GM12875 (cell line): ENCODE data around the gene GDF3.

Source experiments
- H3K4me3 ChIP-seq: one replicate; pipeline ENCODE4 v1.5.1; 2011; ENCODE audit warnings: low read depth, low read length, control low read depth
- TF ChIP-seq, protein P1 (sequence below): IDR thresholded peaks from 2 replicates; pipeline ENCODE4 v1.5.1; 2011; ENCODE audit warnings: low read depth, mild to moderate bottlenecking, control low read depth, inconsistent platforms, low read length, moderate library complexity, borderline replicate concordance; ENCODE audit not compliant: insufficient read depth

The GDF3 gene

GRCh38 chr12:7667125-7667524 is 28.4 kb downstream of the GDF3 start:
- no peak overlapping the region for H3K4me3 ChIP-seq
- TF ChIP-seq, protein P1, sequence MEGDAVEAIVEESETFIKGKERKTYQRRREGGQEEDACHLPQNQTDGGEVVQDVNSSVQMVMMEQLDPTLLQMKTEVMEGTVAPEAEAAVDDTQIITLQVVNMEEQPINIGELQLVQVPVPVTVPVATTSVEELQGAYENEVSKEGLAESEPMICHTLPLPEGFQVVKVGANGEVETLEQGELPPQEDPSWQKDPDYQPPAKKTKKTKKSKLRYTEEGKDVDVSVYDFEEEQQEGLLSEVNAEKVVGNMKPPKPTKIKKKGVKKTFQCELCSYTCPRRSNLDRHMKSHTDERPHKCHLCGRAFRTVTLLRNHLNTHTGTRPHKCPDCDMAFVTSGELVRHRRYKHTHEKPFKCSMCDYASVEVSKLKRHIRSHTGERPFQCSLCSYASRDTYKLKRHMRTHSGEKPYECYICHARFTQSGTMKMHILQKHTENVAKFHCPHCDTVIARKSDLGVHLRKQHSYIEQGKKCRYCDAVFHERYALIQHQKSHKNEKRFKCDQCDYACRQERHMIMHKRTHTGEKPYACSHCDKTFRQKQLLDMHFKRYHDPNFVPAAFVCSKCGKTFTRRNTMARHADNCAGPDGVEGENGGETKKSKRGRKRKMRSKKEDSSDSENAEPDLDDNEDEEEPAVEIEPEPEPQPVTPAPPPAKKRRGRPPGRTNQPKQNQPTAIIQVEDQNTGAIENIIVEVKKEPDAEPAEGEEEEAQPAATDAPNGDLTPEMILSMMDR: peak; percentile 19; the same call in 1 of the 2 replicates

DNA sequence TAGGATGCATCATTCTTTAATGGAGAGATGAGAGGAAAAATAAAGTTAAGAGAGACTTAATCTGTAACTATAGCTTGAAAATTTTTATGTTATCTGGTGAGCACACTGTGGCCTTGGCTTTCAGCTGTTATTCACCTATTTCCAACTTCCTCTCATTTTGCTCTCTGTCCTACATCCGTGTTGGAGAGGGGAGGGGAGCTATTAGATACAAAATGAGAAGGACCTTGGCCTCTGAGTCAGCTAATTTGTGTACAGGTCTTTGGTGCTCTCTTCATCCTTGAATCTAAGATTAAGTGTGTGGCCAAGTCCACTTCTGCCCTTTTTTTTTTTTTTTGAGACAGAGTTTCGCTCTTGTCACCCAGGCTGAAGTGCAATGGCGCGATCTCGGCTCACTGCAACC is 29.0 kb downstream of the GDF3 start:
- no peak overlapping the region for H3K4me3 ChIP-seq
- TF ChIP-seq, protein P1: no peak

DNA sequence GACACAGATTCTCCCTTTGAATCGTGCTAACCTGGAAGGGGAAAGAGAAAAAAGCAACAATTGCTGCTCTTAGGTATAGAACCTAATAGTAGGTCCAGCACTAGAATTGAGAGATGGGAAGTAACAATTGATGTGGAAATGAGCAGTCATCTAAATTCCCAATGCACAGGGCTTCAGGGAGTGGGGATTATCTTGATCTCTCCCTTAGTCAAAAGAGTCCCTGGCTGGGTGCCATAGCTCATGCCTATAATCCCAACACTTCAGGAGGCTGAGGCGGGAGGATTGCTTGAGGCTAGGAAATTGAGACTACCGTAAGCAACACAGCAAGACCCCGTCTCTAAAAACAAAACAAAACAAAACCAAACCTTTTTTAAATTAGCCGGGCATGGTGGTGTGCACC is 33.8 kb downstream of the GDF3 start:
- no peak overlapping the region for H3K4me3 ChIP-seq
- TF ChIP-seq, protein P1: no peak

GRCh38 chr12:7656121-7656520 is 39.5 kb downstream of the GDF3 start:
- no peak overlapping the region for H3K4me3 ChIP-seq
- TF ChIP-seq, protein P1: no peak

DNA sequence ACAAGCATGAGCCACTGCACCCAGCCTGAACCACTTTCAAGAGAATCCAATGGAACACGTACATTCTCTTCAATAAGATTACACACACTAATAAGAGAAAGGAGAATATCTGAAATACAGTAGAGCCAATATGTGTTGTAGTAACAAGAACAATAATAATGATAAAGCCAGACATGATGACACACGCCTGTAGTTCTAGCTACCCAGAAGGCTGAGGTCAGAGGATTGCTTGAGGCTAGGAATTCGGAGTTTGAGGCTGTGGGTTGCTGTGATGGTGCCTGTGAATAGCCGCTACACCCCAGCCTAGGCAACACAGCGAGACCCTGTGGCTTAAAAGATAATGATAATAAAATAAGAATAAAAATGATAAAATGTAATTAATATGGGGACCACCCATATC is 45.5 kb downstream of the GDF3 start:
- no peak overlapping the region for H3K4me3 ChIP-seq
- TF ChIP-seq, protein P1: no peak

GRCh38 chr12:7647071-7647470 is 48.5 kb downstream of the GDF3 start:
- H3K4me3 ChIP-seq: no peak overlapping the region
- TF ChIP-seq, protein P1: no peak

DNA sequence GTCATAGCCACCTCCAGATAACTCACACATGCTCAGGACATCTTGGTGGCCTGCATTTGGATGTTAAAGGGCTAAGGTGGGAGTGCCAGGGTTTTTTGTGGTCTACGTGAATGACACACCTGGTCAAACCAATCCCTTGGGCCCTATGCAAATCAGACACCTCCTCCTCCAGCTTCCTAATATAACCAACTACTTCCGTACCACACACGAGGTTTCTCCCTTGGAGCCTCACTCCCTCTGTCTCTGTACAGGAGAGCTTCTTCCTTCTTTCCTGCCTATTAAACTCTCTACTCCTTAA is 49.4 kb downstream of the GDF3 start:
- H3K4me3 ChIP-seq: no peak overlapping the region

More for the DNA sequence above, 49.4 kb downstream of the GDF3 start:
- TF ChIP-seq, protein P1: no peak
